CD4-positive, alpha-beta T cell treated with Interleukin-6 for 4 hours (primary cell): ENCODE measurements around the gene MED16.
A peak's percentile ranks its signal among the peaks of the same experiment; 100 is the strongest.
"Not testable (repeated sequence)": the region's sequence is repeated elsewhere in the genome, so short reads cannot be mapped to it uniquely, and the experiment has no call there.

Experiments used
- DNase-seq: peaks from one replicate; pipeline ENCODE4 v3.0.0-alpha.2; 2020; ENCODE audit warnings: mixed read lengths

MED16 gene

GRCh38 chr19:885536-886224 lies 7.3 kb downstream of the MED16 start:
- DNase-seq = no peak

- no peak for DNase-seq
Observed at GRCh38 chr19:884420-885211, 8.4 kb downstream of the MED16 start.

GRCh38 chr19:883661-884211 lies 9.3 kb downstream of the MED16 start:
- DNase-seq = no peak

GRCh38 chr19:882871-883497 lies 10.0 kb downstream of the MED16 start:
- no peak for DNase-seq

DNA sequence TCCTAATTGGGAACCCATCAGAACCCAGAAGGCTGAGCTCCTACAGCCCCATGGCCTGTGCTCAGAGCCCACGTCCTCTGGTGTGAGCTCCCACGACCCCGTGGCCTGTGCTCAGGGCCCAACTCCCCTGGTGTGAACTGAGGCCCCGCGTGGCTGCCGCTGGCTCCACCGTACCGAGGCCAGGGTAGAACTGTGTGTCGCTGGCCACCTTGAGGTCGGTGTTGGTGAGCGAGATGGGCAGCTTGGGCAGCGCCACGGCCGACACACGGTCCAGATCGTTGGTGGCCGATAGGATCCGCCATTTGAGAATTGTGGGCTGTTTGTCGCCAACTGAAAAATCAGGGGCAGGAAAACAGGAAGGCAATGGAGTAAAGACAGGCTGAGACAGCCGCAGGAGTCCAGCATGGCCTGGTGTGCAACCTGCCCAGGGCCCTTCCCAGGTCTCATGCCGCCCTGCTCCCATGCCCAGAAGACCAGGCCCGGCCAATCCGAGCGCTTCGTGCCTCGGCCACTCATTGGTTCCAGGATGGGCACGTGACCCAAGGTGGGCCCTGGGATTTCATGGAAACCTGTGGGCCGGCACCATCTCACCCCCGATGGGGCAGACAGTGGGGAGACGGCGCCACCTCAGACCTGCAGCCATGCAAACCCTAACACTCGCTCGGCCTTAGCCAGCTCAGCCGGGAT lies 11.5 kb downstream of the MED16 start:
- no peak for DNase-seq

DNA sequence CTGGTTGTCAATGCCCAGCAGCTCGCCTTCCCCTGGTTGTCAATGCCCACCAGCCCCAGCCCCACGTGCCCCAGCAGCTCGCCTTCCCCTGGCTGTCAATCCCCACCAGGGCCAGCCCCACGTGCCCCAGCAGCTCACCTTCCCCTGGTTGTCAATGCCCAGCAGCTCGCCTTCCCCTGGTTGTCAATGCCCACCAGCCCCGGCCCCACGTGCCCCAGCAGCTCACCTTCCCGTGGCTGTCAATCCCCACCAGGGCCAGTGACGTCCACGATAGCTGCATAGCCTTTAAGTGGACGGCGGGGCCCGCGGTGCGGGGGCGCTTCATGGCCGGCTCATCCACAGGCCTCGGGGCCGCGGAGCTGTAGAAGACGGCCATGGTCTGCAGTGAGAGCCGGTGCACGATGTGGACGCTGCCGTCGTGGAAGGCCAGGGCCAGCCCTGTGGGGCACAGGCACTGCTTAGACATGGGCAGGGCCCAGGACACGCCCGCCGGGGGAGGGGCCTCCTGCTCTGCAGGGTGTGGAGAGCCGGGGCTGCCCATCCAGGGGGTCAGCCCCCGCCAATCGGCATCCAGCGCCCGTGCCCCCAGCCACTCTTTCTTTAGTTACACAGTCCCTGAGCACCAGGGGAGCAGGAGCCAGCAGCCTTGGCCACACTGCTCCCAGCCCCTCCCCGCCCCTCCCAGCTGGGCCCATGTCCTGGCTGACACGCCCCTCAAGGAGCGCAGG lies 13.1 kb downstream of the MED16 start:
- DNase-seq = no peak

DNA sequence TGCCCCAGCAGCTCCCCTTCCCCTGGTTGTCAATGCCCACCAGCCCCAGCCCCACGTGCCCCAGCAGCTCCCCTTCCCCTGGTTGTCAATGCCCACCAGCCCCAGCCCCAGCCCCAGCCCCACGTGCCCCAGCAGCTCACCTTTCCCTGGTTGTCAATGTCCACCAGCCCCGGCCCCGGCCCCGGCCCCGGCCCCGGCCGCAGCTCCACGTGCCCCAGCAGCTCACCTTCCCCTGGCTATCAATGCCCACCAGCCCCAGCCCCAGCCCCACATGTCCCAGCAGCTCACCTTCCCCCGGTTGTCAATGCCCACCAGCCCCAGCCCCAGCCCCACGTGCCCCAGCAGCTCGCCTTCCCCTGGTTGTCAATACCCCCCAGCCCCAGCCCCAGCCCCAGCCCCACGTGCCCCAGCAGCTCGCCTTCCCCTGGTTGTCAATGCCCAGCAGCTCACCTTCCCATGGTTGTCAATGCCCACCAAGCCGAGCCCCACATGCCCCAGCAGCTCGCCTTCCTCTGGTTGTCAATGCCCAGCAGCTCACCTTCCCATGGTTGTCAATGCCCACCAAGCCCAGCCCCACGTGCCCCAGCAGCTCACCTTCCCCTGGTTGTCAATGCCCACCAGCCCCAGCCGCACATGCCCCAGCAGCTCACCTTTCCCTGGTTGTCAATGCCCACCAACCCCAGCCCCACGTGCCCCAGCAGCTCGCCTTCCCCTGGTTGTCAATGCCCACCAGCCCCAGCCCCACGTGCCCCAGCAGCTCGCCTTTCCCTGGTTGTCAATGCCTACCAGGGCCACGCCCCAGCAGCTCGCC lies 14.0 kb downstream of the MED16 start:
- DNase-seq = not testable (repeated sequence)

DNA sequence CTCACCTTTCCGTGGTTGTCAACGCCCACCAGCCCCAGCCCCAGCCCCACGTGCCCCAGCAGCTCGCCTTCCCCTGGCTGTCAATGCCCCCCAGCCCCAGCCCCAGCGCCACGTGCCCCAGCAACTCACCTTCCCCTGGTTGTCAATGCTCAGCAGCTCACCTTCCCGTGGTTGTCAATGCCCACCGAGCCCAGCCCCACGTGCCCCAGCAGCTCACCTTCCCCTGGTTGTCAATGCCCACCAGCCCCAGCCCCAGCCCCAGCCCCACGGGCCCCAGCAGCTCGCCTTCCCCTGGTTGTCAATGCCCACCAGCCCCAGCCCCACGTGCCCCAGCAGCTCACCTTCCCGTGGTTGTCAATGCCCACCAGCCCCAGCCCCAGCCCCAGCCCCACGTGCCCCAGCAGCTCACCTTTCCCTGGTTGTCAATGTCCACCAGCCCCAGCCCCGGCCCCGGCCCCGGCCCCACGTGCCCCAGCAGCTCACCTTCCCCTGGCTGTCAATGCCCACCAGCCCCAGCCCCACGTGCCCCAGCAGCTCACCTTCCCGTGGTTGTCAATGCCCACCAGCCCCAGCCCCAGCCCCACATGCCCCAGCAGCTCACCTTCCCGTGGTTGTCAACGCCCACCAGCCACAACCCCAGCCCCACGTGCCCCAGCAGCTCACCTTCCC lies 14.9 kb downstream of the MED16 start:
- DNase-seq = not testable (repeated sequence)

DNA sequence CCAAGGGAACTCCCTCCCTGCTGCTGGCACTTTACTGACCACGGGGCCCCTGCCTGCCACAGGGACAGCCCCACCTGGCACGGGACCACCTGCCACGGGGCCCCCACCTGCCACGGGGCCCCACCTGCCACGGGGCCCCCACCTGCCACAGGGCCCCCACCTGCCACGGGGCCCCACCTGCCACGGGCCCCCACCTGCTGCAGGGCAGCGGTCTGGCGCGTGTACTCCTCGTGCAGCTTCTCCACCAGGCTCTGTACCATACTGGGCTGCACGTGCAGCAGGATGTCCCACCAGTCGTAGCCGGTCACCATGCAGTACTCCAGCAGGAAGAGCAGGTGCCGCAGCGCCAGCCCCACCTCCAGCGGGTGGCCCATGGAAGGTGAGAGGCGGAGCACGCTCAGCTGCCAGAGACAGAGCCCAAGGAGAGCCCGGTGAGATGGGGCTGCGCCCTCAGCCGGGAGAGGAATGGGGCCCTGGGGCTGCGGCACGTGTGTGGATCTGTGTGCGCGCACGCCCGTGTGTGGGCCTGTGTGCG lies 16.1 kb downstream of the MED16 start:
- DNase-seq = no peak

DNA sequence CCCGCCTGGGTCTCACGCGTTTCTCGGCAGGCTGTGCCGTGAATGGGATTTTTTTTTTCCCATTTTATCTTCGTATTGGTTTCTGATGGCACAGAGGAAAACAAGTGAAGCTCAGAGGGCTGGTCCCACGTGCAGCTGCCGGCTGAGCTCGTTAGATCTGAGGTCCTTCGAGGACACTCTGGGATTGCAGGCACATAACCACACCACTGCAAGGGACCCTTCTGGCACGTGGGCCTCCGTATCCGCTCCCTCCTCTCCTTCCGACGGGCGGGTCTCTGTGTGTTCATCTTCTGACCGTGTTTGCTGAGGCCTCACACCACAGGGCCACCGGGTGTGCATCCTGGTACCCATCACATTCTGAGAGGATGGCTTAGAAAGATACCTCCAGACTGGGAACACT lies 16.9 kb downstream of the MED16 start:
- DNase-seq = no peak

- no peak for DNase-seq
Observed at GRCh38 chr19:875265-875879, 17.6 kb downstream of the MED16 start.

GRCh38 chr19:873561-874041 lies 19.4 kb downstream of the MED16 start:
- no peak for DNase-seq

GRCh38 chr19:873084-873483 lies 19.9 kb downstream of the MED16 start:
- peak; percentile 82 for DNase-seq

GRCh38 chr19:872266-872951 lies 20.6 kb downstream of the MED16 start:
- peak; percentile 86 for DNase-seq

DNA sequence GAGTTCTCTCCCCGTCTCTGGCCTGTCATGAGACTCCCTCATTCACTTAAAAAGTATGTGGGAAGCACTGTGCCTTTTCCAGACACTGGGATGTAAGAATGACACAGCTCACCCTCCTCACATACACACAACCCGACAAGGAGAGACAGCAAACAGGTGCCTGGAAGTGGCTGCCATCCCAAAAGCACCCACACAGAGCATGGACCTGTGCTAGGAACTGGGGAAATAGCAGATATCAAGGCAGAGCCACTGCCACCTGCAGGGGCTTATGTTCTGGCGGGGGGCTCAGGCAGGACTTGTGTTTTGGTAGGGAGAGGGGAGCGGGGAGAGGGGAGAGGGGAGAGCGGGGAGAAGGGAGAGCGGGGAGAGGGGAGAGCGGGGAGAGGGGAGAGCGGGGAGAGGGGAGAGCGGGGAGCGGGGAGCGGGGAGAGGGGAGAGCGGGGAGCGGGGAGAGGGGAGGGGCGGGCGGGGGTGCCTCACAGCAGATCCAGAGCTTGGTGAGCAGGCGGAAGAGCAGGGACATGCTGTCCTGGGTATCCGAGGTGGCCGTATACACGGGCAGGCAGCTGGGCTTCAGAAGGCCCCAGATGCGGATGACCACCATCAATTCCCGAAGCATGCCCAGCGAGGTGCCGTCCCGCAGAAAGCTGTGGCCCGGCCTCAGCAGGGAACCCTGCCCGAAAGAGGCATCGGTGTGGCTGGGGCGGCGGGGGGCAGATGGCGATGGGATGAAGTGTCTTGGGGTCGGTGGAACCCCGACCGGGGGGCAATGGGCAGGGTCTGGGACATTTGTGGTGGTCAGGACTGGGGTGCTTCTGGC lies 21.3 kb downstream of the MED16 start:
- no peak for DNase-seq

GRCh38 chr19:870963-871401 lies 22.0 kb downstream of the MED16 start:
- no peak for DNase-seq

- DNase-seq = no peak
Observed at GRCh38 chr19:870314-870713, 22.7 kb downstream of the MED16 start.
